Measurements from ENCODE around the gene XIRP1.
"Not testable (repeated sequence)": the region's sequence is repeated elsewhere in the genome, so short reads cannot be mapped to it uniquely, and the experiment has no call there.

Gene XIRP1

GRCh38 chr3:39185959-39186691 is 6.3 kb downstream of the XIRP1 start:
- DNase-seq, result no peak

- DNase-seq, result no peak
Measured at GRCh38 chr3:39185326-39185958, 7.0 kb downstream of the XIRP1 start.

GRCh38 chr3:39184968-39185285 is 7.5 kb downstream of the XIRP1 start:
- DNase-seq, result no peak

GRCh38 chr3:39184081-39184967 is 8.1 kb downstream of the XIRP1 start:
- DNase-seq, result no peak

- no peak for DNase-seq
Measured at GRCh38 chr3:39183211-39184080, 8.9 kb downstream of the XIRP1 start.

- no peak for DNase-seq
Measured at GRCh38 chr3:39181408-39182335, 10.7 kb downstream of the XIRP1 start.

GRCh38 chr3:39180546-39181346 is 11.6 kb downstream of the XIRP1 start:
- DNase-seq, result peak; percentile 72

- no peak for DNase-seq
Measured at GRCh38 chr3:39180183-39180545, 12.2 kb downstream of the XIRP1 start.

- no peak for DNase-seq
Measured at GRCh38 chr3:39178553-39178952, 13.8 kb downstream of the XIRP1 start.

- DNase-seq, result peak; percentile 12
Measured at GRCh38 chr3:39177708-39178332, 14.6 kb downstream of the XIRP1 start.

GRCh38 chr3:39176025-39176714 is 16.2 kb downstream of the XIRP1 start:
- no peak for DNase-seq

GRCh38 chr3:39173318-39174125 is 18.9 kb downstream of the XIRP1 start:
- DNase-seq, result no peak

- no peak for DNase-seq
Measured at GRCh38 chr3:39171860-39172259, 20.5 kb downstream of the XIRP1 start.

- DNase-seq, result not testable (repeated sequence)
Measured at GRCh38 chr3:39170877-39171276, 21.5 kb downstream of the XIRP1 start.

GRCh38 chr3:39170461-39170860 is 21.9 kb downstream of the XIRP1 start:
- no peak for DNase-seq

- DNase-seq, result no peak
Measured at GRCh38 chr3:39169712-39170111, 22.7 kb downstream of the XIRP1 start.

GRCh38 chr3:39168156-39168780 is 24.1 kb downstream of the XIRP1 start:
- DNase-seq, result no peak

- no peak for DNase-seq
Measured at GRCh38 chr3:39166932-39167532, 25.4 kb downstream of the XIRP1 start.
